AG04450 (cell line): ENCODE results near the gene FAM193B. TPM values are rescaled to one million over a fixed set of nuclear protein-coding genes. Genes with fewer than 3 reads are reported as not detected.
A peak's percentile ranks its signal among the peaks of the same experiment; 100 is the strongest.

ENCODE experiments used
- CTCF ChIA-PET: fragments of 300-600, 350-600 bp; formaldehyde crosslinking; extraction: SDS; loops from one replicate; lab custom pipeline; 2022; ENCODE audit warnings: antibody characterized with exemption, inconsistent platforms; lab: Charles Lee
- POLR2A ChIA-PET: fragments of 350-600 bp; formaldehyde crosslinking; extraction: SDS; loops from one replicate; lab custom pipeline; 2021; ENCODE audit warnings: antibody characterized with exemption, inconsistent platforms; lab: Yijun Ruan, JAX
- DNase-seq: peaks from one replicate; pipeline ENCODE4 v3.0.0-alpha.2; 2011; ENCODE audit warnings: low read depth, low spot score
- H3K27ac ChIP-seq: one replicate; pipeline ENCODE4 v1.5.1; 2012; ENCODE audit warnings: low read depth, low read length, control low read depth
- H3K27me3 ChIP-seq: one replicate; pipeline ENCODE4 v1.6.0; 2012; ENCODE audit warnings: low read length; ENCODE audit not compliant: control insufficient read depth, insufficient read depth
- H3K4me3 ChIP-seq: 2 replicates; pipeline ENCODE4 v1.5.1; 2011; ENCODE audit warnings: mild to moderate bottlenecking, low read depth, low read length, control low read depth
- H3K9me3 ChIP-seq: 2 replicates; pipeline ENCODE4 v1.5.1; 2012; ENCODE audit warnings: low read length; ENCODE audit not compliant: control insufficient read depth, insufficient read depth
- polyA plus RNA-seq: library from polyadenylated mRNA; depleted of rRNA; stranded (reverse); fragments of >200 nt; gene quantifications from 2 replicates; pipeline ENCODE4 v1.2.3, GENCODE V29; 2011
- TF ChIP-seq, protein P1 (sequence below): IDR thresholded peaks from 2 replicates; pipeline ENCODE4 v1.5.1; 2011; ENCODE audit warnings: low read depth, low read length, control low read depth, inconsistent platforms

FAM193B gene
- polyA plus RNA-seq, 1 experiment = 30.1 TPM

- ChIA-PET CTCF (no interaction called here), POLR2A (interaction anchor here (13.1 kb wide), 1 partner anchor 9 kb away, joined by 230 read pairs; the partner anchor contains the start of gene PDLIM7)
- Histone ChIP-seq H3K27ac (peak overlapping the region; percentile 21), H3K9me3 (no peaks in the 10 kb centered on the region), H3K27me3 (no peaks in the 10 kb centered on the region), H3K4me3 (no peak overlapping the region)
- TF ChIP-seq, protein P1, sequence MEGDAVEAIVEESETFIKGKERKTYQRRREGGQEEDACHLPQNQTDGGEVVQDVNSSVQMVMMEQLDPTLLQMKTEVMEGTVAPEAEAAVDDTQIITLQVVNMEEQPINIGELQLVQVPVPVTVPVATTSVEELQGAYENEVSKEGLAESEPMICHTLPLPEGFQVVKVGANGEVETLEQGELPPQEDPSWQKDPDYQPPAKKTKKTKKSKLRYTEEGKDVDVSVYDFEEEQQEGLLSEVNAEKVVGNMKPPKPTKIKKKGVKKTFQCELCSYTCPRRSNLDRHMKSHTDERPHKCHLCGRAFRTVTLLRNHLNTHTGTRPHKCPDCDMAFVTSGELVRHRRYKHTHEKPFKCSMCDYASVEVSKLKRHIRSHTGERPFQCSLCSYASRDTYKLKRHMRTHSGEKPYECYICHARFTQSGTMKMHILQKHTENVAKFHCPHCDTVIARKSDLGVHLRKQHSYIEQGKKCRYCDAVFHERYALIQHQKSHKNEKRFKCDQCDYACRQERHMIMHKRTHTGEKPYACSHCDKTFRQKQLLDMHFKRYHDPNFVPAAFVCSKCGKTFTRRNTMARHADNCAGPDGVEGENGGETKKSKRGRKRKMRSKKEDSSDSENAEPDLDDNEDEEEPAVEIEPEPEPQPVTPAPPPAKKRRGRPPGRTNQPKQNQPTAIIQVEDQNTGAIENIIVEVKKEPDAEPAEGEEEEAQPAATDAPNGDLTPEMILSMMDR = no peak
- no peak for DNase-seq
Observed at GRCh38 chr5:177483042-177483441, 71.3 kb downstream of the FAM193B start.

- Histone ChIP-seq H3K9me3 (no peaks in the 10 kb centered on the region), H3K27ac (peak overlapping the region; percentile 21), H3K27me3 (no peaks in the 10 kb centered on the region), H3K4me3 (no peak overlapping the region)
- POLR2A ChIA-PET = interaction anchor here (13.1 kb wide), 1 partner anchor 10 kb away, joined by 230 read pairs; the partner anchor contains the start of gene PDLIM7
- TF ChIP-seq, protein P1 = no peak
- CTCF ChIA-PET = no interaction called here
- DNase-seq = no peak
Observed at GRCh38 chr5:177482359-177482795, 72.0 kb downstream of the FAM193B start.

- Histone ChIP-seq H3K27me3 (no peaks in the 10 kb centered on the region), H3K4me3 (no peak overlapping the region), H3K27ac (peak overlapping the region; percentile 77), H3K9me3 (no peaks in the 10 kb centered on the region)
- ChIA-PET POLR2A (interaction anchor here (1.6 to 13.1 kb wide), 3 partner anchors 8 to 23 kb away, joined by 9 to 230 read pairs (median 9); partner anchors contain the start of gene PDLIM7), CTCF (interaction anchor here (1.0 to 1.4 kb wide), 3 partner anchors 22 to 89 kb away, joined by 3 to 7 read pairs (median 4); no protein-coding TSS in a partner anchor)
- TF ChIP-seq, protein P1 = no peak
- no peak for DNase-seq
Observed at GRCh38 chr5:177479774-177480173, 74.6 kb downstream of the FAM193B start.

DNA sequence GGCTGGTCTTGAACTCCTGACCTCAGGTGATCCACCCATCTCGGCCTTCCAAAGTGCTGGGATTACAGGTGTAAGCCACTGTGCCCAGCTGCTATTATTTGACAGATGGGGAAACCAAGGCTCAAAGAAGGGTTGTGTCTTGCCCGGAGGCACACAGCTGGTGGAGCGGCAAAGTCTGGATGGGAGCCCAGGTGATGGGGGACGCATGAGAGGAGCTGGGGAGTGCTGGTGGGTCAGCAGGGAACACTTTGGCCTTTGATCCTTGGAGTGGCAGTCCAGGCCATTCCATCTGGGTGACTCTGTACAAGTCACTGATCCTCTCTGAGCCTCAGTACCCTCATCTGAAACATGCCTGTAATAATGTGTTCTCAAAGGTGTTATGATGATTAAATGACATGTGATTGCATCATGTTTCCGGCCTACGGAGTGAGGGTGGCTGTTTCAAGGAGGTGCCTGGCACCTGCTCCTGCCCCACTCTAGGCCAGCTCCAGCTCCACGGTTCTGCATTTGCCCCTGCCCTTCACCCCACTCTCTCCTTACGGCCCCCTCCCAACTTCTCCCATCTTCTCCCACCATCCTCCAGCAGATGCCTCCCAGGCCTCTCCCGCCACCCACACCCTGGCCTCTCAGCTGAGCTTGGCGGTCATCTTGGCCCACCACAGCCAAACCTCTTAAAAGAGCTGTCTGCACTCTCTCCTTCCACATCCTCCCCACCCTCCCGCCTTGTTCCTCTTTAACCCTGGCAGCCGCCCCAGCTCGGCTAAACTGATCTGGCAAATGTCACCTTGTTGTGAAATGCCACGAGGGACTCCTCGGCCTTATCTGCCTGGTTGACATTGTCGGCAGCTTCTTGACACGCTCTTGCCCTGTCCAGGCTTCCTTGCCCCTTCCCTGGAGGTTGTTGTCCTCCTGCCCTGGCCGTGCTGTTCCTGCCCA, 75.4 kb downstream of the FAM193B start:
- Histone ChIP-seq H3K27ac (peak overlapping the region; percentile 77), H3K27me3 (no peaks in the 10 kb centered on the region), H3K4me3 (no peak overlapping the region), H3K9me3 (no peaks in the 10 kb centered on the region)
- ChIA-PET POLR2A (interaction anchor here (1.4 to 13.1 kb wide), 5 partner anchors 7 to 89 kb away, joined by 4 to 230 read pairs (median 9); partner anchors contain the start of gene PDLIM7), CTCF (interaction anchor here (1.4 to 3.7 kb wide), 3 partner anchors 22 to 88 kb away, joined by 4 to 11 read pairs (median 11); no protein-coding TSS in a partner anchor)
- TF ChIP-seq, protein P1 = no peak
- DNase-seq = no peak
